HG03175 (cell line): ENCODE data around the gene ELF2.
"Not testable (repeated sequence)": the region's sequence is repeated elsewhere in the genome, so short reads cannot be mapped to it uniquely, and the experiment has no call there.

Source experiments
- ATAC-seq: cut with Tn5 transposase; IDR thresholded peaks from one replicate; pipeline ENCODE4 v1.9.1; 2021; ENCODE audit warnings: mild to moderate bottlenecking, moderate library complexity; ENCODE audit not compliant: unreplicated experiment

Gene ELF2

GRCh38 chr4:139024686-139025085, 152.3 kb downstream of the ELF2 start:
- ATAC-seq: no peak

- ATAC-seq: no peak
Measured at GRCh38 chr4:139022835-139023234, 154.2 kb downstream of the ELF2 start.

GRCh38 chr4:139021071-139021470, 155.9 kb downstream of the ELF2 start:
- not testable (repeated sequence) for ATAC-seq

- ATAC-seq: no peak
Measured at GRCh38 chr4:139020384-139020783, 156.6 kb downstream of the ELF2 start.

GRCh38 chr4:139018971-139019758, 157.9 kb downstream of the ELF2 start:
- no peak for ATAC-seq

- no peak for ATAC-seq
Measured at GRCh38 chr4:139018501-139018900, 158.5 kb downstream of the ELF2 start.

GRCh38 chr4:139017861-139018260, 159.2 kb downstream of the ELF2 start:
- no peak for ATAC-seq

- ATAC-seq: peak; percentile 34
Measured at GRCh38 chr4:139015948-139016471, 161.0 kb downstream of the ELF2 start.

- peak; percentile 95 for ATAC-seq
Measured at GRCh38 chr4:139015269-139015947, 161.6 kb downstream of the ELF2 start, which contains the start of gene NOCT. Gene NOCT, plus strand, starts transcription at chr4:139015781. Its CDS starts 201 bp downstream, at chr4:139015982.

- ATAC-seq: peak; percentile 14
Measured at GRCh38 chr4:139014371-139015268, 162.4 kb downstream of the ELF2 start.

- no peak for ATAC-seq
Measured at GRCh38 chr4:139011225-139011950, 165.6 kb downstream of the ELF2 start.

- ATAC-seq: no peak
Measured at GRCh38 chr4:139009702-139010101, 167.3 kb downstream of the ELF2 start.

- ATAC-seq: not testable (repeated sequence)
Measured at GRCh38 chr4:139008278-139008677, 168.7 kb downstream of the ELF2 start.

GRCh38 chr4:139007640-139008039, 169.4 kb downstream of the ELF2 start:
- no peak for ATAC-seq
